SK-N-SH treated with all-trans-retinoic acid at 6 μM for 48 hours (cell line): ENCODE data around the gene DCC.

Experiments used
- ARNTL ChIP-seq: fragments of 450-650 bp; formaldehyde crosslinking; IDR thresholded peaks from 2 replicates; pipeline ENCODE4 v1.5.0; 2020; ENCODE audit warnings: low read depth, mild to moderate bottlenecking, moderate library complexity, borderline replicate concordance
- GLIS3 ChIP-seq: fragments of 250-450 bp; sonication (Bioruptor Pico); IDR thresholded peaks from 2 replicates; pipeline ENCODE4 v1.5.0; 2020; ENCODE audit warnings: mild to moderate bottlenecking, moderate library complexity
- ISL1 ChIP-seq: fragments of 250-450 bp; sonication (Bioruptor Pico); IDR thresholded peaks from 2 replicates; pipeline ENCODE4 v2.1.2; 2022; ENCODE audit warnings: mild to moderate bottlenecking, moderate library complexity
- TOX ChIP-seq: fragments of 250-450 bp; sonication (Bioruptor Pico); IDR thresholded peaks from 2 replicates; pipeline ENCODE4 v1.8.0; 2021; ENCODE audit warnings: mild to moderate bottlenecking, moderate library complexity, borderline replicate concordance
- ZC3H10 ChIP-seq: fragments of 250-450 bp; sonication (Bioruptor Pico); IDR thresholded peaks from 2 replicates; pipeline ENCODE4 v1.5.1; 2021; ENCODE audit warnings: mild to moderate bottlenecking, moderate library complexity
- ZFP30 ChIP-seq: fragments of 450-650 bp; formaldehyde crosslinking; IDR thresholded peaks from 2 replicates; pipeline ENCODE4 v1.5.0; 2022; ENCODE audit warnings: mild to moderate bottlenecking, moderate library complexity
- ZNF8 ChIP-seq: fragments of 450-650 bp; formaldehyde crosslinking; IDR thresholded peaks from 2 replicates; pipeline ENCODE4 v1.5.0; 2020; ENCODE audit warnings: mild to moderate bottlenecking, moderate library complexity
- TF ChIP-seq, protein P1 (sequence below): fragments of 250-450 bp; sonication (Bioruptor Pico); IDR thresholded peaks from 2 replicates; pipeline ENCODE4 v1.5.1; 2020; ENCODE audit warnings: low read depth, mild to moderate bottlenecking, moderate library complexity
- TF ChIP-seq, protein P2 (sequence below): fragments of 250-450 bp; sonication (Bioruptor Pico); IDR thresholded peaks from 2 replicates; pipeline ENCODE4 v1.8.0; 2021; ENCODE audit warnings: low read depth, mild to moderate bottlenecking, moderate library complexity, borderline replicate concordance
- TF ChIP-seq, protein P3 (sequence below): fragments of 250-450 bp; sonication (Bioruptor Pico); IDR thresholded peaks from 2 replicates; pipeline ENCODE4 v1.8.0; 2020; ENCODE audit warnings: mild to moderate bottlenecking, moderate library complexity, borderline replicate concordance
- TF ChIP-seq, protein P4 (sequence below): fragments of 250-450 bp; sonication (Bioruptor Pico); IDR thresholded peaks from 2 replicates; pipeline ENCODE4 v1.5.0; 2020; ENCODE audit warnings: mild to moderate bottlenecking, moderate library complexity

DNA sequence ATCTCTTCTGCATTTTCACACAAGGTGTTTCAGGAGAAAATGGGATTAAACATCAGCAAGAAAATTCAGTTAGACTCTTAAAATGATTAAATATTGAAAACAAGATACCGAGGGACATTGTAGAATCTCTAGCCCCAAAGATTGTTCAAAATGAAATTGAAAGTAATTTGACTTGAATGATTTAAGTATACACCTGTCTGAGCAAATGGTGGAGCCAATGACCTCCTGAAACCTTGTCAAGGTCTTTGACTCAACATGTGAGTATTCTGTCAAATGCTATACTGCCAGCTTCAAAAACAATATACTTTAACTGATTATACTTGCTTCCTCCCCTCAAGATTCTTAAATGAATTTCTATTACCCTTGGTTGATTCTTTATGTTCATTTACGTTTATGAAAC lies 411.0 kb downstream of the DCC start:
- TF ChIP-seq, protein P1, sequence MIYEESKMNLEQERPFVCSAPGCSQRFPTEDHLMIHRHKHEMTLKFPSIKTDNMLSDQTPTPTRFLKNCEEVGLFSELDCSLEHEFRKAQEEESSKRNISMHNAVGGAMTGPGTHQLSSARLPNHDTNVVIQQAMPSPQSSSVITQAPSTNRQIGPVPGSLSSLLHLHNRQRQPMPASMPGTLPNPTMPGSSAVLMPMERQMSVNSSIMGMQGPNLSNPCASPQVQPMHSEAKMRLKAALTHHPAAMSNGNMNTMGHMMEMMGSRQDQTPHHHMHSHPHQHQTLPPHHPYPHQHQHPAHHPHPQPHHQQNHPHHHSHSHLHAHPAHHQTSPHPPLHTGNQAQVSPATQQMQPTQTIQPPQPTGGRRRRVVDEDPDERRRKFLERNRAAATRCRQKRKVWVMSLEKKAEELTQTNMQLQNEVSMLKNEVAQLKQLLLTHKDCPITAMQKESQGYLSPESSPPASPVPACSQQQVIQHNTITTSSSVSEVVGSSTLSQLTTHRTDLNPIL (CRISPR knock-in tag), result no peak
- TF ChIP-seq GLIS3 (CRISPR knock-in tag) (no peak), ZNF8 (no peak), ZC3H10 (CRISPR knock-in tag) (no peak), ISL1 (CRISPR knock-in tag) (no peak), ZFP30 (CRISPR knock-in tag) (no peak), TOX (CRISPR knock-in tag) (no peak), ARNTL (no peak)
- TF ChIP-seq, protein P2, sequence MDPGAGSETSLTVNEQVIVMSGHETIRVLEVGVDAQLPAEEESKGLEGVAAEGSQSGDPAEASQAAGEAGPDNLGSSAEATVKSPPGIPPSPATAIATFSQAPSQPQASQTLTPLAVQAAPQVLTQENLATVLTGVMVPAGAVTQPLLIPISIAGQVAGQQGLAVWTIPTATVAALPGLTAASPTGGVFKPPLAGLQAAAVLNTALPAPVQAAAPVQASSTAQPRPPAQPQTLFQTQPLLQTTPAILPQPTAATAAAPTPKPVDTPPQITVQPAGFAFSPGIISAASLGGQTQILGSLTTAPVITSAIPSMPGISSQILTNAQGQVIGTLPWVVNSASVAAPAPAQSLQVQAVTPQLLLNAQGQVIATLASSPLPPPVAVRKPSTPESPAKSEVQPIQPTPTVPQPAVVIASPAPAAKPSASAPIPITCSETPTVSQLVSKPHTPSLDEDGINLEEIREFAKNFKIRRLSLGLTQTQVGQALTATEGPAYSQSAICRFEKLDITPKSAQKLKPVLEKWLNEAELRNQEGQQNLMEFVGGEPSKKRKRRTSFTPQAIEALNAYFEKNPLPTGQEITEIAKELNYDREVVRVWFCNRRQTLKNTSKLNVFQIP (CRISPR knock-in tag), result no peak
- TF ChIP-seq, protein P3, sequence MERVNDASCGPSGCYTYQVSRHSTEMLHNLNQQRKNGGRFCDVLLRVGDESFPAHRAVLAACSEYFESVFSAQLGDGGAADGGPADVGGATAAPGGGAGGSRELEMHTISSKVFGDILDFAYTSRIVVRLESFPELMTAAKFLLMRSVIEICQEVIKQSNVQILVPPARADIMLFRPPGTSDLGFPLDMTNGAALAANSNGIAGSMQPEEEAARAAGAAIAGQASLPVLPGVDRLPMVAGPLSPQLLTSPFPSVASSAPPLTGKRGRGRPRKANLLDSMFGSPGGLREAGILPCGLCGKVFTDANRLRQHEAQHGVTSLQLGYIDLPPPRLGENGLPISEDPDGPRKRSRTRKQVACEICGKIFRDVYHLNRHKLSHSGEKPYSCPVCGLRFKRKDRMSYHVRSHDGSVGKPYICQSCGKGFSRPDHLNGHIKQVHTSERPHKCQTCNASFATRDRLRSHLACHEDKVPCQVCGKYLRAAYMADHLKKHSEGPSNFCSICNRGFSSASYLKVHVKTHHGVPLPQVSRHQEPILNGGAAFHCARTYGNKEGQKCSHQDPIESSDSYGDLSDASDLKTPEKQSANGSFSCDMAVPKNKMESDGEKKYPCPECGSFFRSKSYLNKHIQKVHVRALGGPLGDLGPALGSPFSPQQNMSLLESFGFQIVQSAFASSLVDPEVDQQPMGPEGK (CRISPR knock-in tag), result no peak
- TF ChIP-seq, protein P4, sequence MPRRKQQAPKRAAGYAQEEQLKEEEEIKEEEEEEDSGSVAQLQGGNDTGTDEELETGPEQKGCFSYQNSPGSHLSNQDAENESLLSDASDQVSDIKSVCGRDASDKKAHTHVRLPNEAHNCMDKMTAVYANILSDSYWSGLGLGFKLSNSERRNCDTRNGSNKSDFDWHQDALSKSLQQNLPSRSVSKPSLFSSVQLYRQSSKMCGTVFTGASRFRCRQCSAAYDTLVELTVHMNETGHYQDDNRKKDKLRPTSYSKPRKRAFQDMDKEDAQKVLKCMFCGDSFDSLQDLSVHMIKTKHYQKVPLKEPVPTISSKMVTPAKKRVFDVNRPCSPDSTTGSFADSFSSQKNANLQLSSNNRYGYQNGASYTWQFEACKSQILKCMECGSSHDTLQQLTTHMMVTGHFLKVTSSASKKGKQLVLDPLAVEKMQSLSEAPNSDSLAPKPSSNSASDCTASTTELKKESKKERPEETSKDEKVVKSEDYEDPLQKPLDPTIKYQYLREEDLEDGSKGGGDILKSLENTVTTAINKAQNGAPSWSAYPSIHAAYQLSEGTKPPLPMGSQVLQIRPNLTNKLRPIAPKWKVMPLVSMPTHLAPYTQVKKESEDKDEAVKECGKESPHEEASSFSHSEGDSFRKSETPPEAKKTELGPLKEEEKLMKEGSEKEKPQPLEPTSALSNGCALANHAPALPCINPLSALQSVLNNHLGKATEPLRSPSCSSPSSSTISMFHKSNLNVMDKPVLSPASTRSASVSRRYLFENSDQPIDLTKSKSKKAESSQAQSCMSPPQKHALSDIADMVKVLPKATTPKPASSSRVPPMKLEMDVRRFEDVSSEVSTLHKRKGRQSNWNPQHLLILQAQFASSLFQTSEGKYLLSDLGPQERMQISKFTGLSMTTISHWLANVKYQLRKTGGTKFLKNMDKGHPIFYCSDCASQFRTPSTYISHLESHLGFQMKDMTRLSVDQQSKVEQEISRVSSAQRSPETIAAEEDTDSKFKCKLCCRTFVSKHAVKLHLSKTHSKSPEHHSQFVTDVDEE, result no peak
